Peyer's patch (tissue), 4 donors: Measurements from ENCODE around the gene PHOSPHO1. TPM values are rescaled to one million over a fixed set of nuclear protein-coding genes. Genes with fewer than 3 reads are reported as not detected.
A peak's percentile ranks its signal among the peaks of the same experiment; 100 is the strongest.
"Not testable (repeated sequence)": the region's sequence is repeated elsewhere in the genome, so short reads cannot be mapped to it uniquely, and the experiment has no call there.

ENCODE experiments used
- DNase-seq, 3 donors: peaks; one replicate each; pipeline ENCODE4 v3.0.0-alpha.2; 2017 to 2019
- H3K27ac ChIP-seq, 4 donors: fragments of 200-600 bp; sonication (generic); one replicate each; pipeline ENCODE4 v1.5.1; 2016 to 2019
- H3K27me3 ChIP-seq, 2 donors: fragments of 200-600 bp; sonication (generic); one replicate each; pipeline ENCODE4 v1.5.1; 2019
- H3K36me3 ChIP-seq, 3 donors: fragments of 200-600 bp; sonication (generic); one replicate each; pipeline ENCODE4 v1.5.1; 2016 to 2019
- H3K4me1 ChIP-seq, 4 donors: fragments of 200-600 bp; sonication (generic); one replicate each; pipeline ENCODE4 v1.5.1; 2016 to 2019
- H3K4me3 ChIP-seq, 4 donors: fragments of 200-600 bp; sonication (generic); 1 replicate in 3 of 4; 2 replicates in 1 of 4; pipeline ENCODE4 v1.5.1; 2016 to 2019; ENCODE audit warnings: mild to moderate bottlenecking in 1 of 4
- H3K9me3 ChIP-seq, 4 donors: fragments of 200-600 bp; sonication (generic); one replicate each; pipeline ENCODE4 v1.5.1; 2016 to 2019; ENCODE audit warnings: mild to moderate bottlenecking in 1 of 4
- CTCF ChIP-seq, 6 experiments: fragments of 450-650 bp in 4 of 6; fragments of 200-600 bp in 2 of 6; sonication (generic) in 1 of 6; IDR thresholded peaks; one replicate each; pipeline ENCODE4 v1.5.1; 2017 to 2019; ENCODE audit warnings: antibody characterized with exemption in 6 of 6, mild to moderate bottlenecking in 3 of 6, moderate library complexity in 1 of 6
- POLR2A ChIP-seq, 2 donors: fragments of 450-650 bp; IDR thresholded peaks; one replicate each; pipeline ENCODE4 v1.5.1; 2017; ENCODE audit warnings: antibody characterized with exemption in 2 of 2, mild to moderate bottlenecking in 2 of 2, moderate library complexity in 2 of 2
- total RNA-seq, 4 donors: library from RNA; depleted of rRNA; stranded (reverse); fragments of >200 nt; gene quantifications; one replicate each; pipeline ENCODE4 v1.1.0, GENCODE V29; 2016

PHOSPHO1 gene
- total RNA-seq, 4 donors from 2014 or later = not detected

- Histone ChIP-seq H3K27me3 (no peaks in the 10 kb centered on the region), H3K4me1 (no peaks in the 10 kb centered on the region), H3K36me3 (no peaks in the 10 kb centered on the region), H3K27ac (peak overlapping the region; percentile 17 to 98 (median 96)), H3K4me3 (peak overlapping the region; percentile 67 to 91 (median 78)), H3K9me3 (no peaks in the 10 kb centered on the region)
- TF ChIP-seq CTCF (IDR thresholded peaks at IDR 0.05) (no peak), POLR2A (IDR thresholded peaks at IDR 0.05) (no peak)
- peak in 2 of 3 donors; percentile 62 to 77 for DNase-seq
Measured at GRCh38 chr17:49193513-49194296, 36.9 kb downstream of the PHOSPHO1 start.

- H3K4me3 ChIP-seq = peak overlapping the region; percentile 67 to 91 (median 78)
- H3K36me3 ChIP-seq = no peaks in the 10 kb centered on the region
- no peaks in the 10 kb centered on the region for H3K4me1 ChIP-seq
- H3K9me3 ChIP-seq = no peaks in the 10 kb centered on the region
- H3K27me3 ChIP-seq = no peaks in the 10 kb centered on the region
- DNase-seq = peak; percentile 89 to 97 (median 97)
- TF ChIP-seq CTCF (IDR thresholded peaks at IDR 0.05) (peak in 3 of 6 experiments; percentile 4 to 38 (median 14)), POLR2A (IDR thresholded peaks at IDR 0.05) (no peak)
- H3K27ac ChIP-seq = peak overlapping the region; percentile 95 to 100 (median 98)
Measured at GRCh38 chr17:49191917-49192741, 38.5 kb downstream of the PHOSPHO1 start.

GRCh38 chr17:49191409-49191916 is 39.1 kb downstream of the PHOSPHO1 start:
- Histone ChIP-seq H3K36me3 (no peaks in the 10 kb centered on the region), H3K4me3 (peak overlapping the region; percentile 67 to 91 (median 78)), H3K4me1 (no peaks in the 10 kb centered on the region), H3K27ac (peak overlapping the region; percentile 95 to 100 (median 98)), H3K27me3 (no peaks in the 10 kb centered on the region), H3K9me3 (no peaks in the 10 kb centered on the region)
- no peak for TF ChIP-seq POLR2A (IDR thresholded peaks at IDR 0.05)
- peak in 1 of 6 experiments; percentile 27 for TF ChIP-seq CTCF (IDR thresholded peaks at IDR 0.05)
- no peak for DNase-seq

- no peak for DNase-seq
- H3K36me3 ChIP-seq = no peaks in the 10 kb centered on the region
- H3K27me3 ChIP-seq = no peaks in the 10 kb centered on the region
- no peak overlapping the region for H3K4me3 ChIP-seq
- peak overlapping the region in 2 of 4 donors; percentile 43 to 61 for H3K27ac ChIP-seq
- TF ChIP-seq CTCF (IDR thresholded peaks at IDR 0.05) (no peak), POLR2A (IDR thresholded peaks at IDR 0.05) (no peak)
- H3K4me1 ChIP-seq = no peaks in the 10 kb centered on the region
- no peaks in the 10 kb centered on the region for H3K9me3 ChIP-seq
Measured at GRCh38 chr17:49190932-49191331, 39.7 kb downstream of the PHOSPHO1 start.

GRCh38 chr17:49187301-49187700 is 43.3 kb downstream of the PHOSPHO1 start:
- TF ChIP-seq CTCF (IDR thresholded peaks at IDR 0.05) = no peak
- no peak for TF ChIP-seq POLR2A (IDR thresholded peaks at IDR 0.05)
- H3K27ac ChIP-seq = no peak overlapping the region
- no peaks in the 10 kb centered on the region for H3K36me3 ChIP-seq

GRCh38 chr17:49185381-49185780 is 45.2 kb downstream of the PHOSPHO1 start:
- H3K36me3 ChIP-seq, H3K4me1 ChIP-seq, H3K4me3 ChIP-seq, H3K27ac ChIP-seq, DNase-seq, H3K27me3 ChIP-seq: not testable (repeated sequence)
- H3K9me3 ChIP-seq = peaks cover 0 to 10% (median 2%) of the 10 kb centered on the region in 4 donors

More at GRCh38 chr17:49187301-49187700, 43.3 kb downstream of the PHOSPHO1 start:
- Histone ChIP-seq H3K4me3 (no peak overlapping the region), H3K9me3 (peaks cover 0 to 10% (median 2%) of the 10 kb centered on the region in 4 donors), H3K27me3 (no peaks in the 10 kb centered on the region), H3K4me1 (no peaks in the 10 kb centered on the region)
- DNase-seq = no peak

- not testable (repeated sequence) for DNase-seq, H3K4me3 ChIP-seq, H3K4me1 ChIP-seq, H3K27me3 ChIP-seq, H3K36me3 ChIP-seq, H3K27ac ChIP-seq
- peaks cover 0 to 10% (median 2%) of the 10 kb centered on the region in 4 donors for H3K9me3 ChIP-seq
Measured at GRCh38 chr17:49184522-49184921, 46.1 kb downstream of the PHOSPHO1 start.
